HL-60/S4 treated with phorbol 12-myristate 13-acetate at 8.2 ng/mL for 4 days and 3 days (cell line): ENCODE data around the gene SMG6.
"Not testable (repeated sequence)": the region's sequence is repeated elsewhere in the genome, so short reads cannot be mapped to it uniquely, and the experiment has no call there.

Experiments used
- in situ Hi-C: fragments of 300-500 bp; cut with MboI; formaldehyde crosslinking; loops from 2 replicates; pipeline ENCODE4 v1.15.0; 2022; ENCODE audit warnings: low sequenced_read_pairs

SMG6 gene

GRCh38 chr17:2181897-2182448, 121.6 kb downstream of the SMG6 start:
- in situ Hi-C loops = no loop called here

- in situ Hi-C loops = no loop called here
These were observed 122.2 kb downstream of the SMG6 start for GRCh38 chr17:2181206-2181896.

- in situ Hi-C loops = no loop called here
These were observed 122.8 kb downstream of the SMG6 start for GRCh38 chr17:2180768-2181167.

GRCh38 chr17:2179615-2180295, 123.8 kb downstream of the SMG6 start:
- in situ Hi-C loops = no loop called here

GRCh38 chr17:2178798-2179501, 124.6 kb downstream of the SMG6 start:
- in situ Hi-C loops = no loop called here

- in situ Hi-C loops = no loop called here
These were observed 126.3 kb downstream of the SMG6 start for GRCh38 chr17:2177235-2177811.

GRCh38 chr17:2176499-2177169, 127.0 kb downstream of the SMG6 start:
- in situ Hi-C loops = no loop called here

GRCh38 chr17:2175294-2175628, 128.3 kb downstream of the SMG6 start:
- in situ Hi-C loops = no loop called here

GRCh38 chr17:2174468-2175293, 128.9 kb downstream of the SMG6 start:
- in situ Hi-C loops = no loop called here

GRCh38 chr17:2174014-2174413, 129.6 kb downstream of the SMG6 start:
- in situ Hi-C loops = no loop called here

GRCh38 chr17:2172999-2173398, 130.6 kb downstream of the SMG6 start:
- in situ Hi-C loops = no loop called here

- in situ Hi-C loops = no loop called here
These were observed 131.3 kb downstream of the SMG6 start for GRCh38 chr17:2172077-2172851.

- in situ Hi-C loops = no loop called here
These were observed 131.9 kb downstream of the SMG6 start for GRCh38 chr17:2171702-2172076.

- in situ Hi-C loops = no loop called here
These were observed 133.6 kb downstream of the SMG6 start for GRCh38 chr17:2170023-2170422.

- in situ Hi-C loops = not testable (repeated sequence)
These were observed 137.9 kb downstream of the SMG6 start for GRCh38 chr17:2165723-2166122.

GRCh38 chr17:2158396-2158780, 145.2 kb downstream of the SMG6 start:
- in situ Hi-C loops = no loop called here

- in situ Hi-C loops = no loop called here
These were observed 145.8 kb downstream of the SMG6 start for GRCh38 chr17:2157675-2158395.

- in situ Hi-C loops = no loop called here
These were observed 146.5 kb downstream of the SMG6 start for GRCh38 chr17:2157081-2157480.

GRCh38 chr17:2156666-2157065, 146.9 kb downstream of the SMG6 start:
- in situ Hi-C loops = no loop called here
